B cell (primary cell): ENCODE results near the gene HS1BP3.

Source experiments
- EZH2 ChIP-seq: IDR thresholded peaks from 2 replicates; pipeline ENCODE4 v1.6.1; 2012; ENCODE audit warnings: borderline replicate concordance, low read depth, mild to moderate bottlenecking, moderate library complexity, low read length; ENCODE audit not compliant: insufficient read depth, poor library complexity, severe bottlenecking
- TF ChIP-seq, protein P1 (sequence below): fragments of 200-600 bp; IDR thresholded peaks from one replicate; pipeline ENCODE4 v1.8.0; 2022; ENCODE audit warnings: antibody characterized with exemption, mild to moderate bottlenecking

DNA sequence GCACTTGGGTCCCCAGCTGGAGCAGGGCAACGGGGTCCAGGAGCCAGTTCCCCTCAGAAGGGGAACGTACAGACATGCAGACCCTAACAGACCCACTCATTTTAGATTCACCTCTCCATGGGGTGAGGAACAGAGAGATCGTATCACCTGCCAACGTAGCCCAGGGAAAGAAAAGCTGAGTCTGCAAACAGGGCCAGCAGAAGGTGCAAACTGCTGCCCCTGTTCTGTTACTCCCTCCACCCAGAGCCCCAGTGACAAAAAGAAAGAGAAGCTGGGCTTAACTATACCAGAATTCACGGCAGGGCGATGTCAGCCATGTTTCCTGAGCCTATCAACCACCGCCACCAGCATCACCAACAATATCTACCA lies 817 bp upstream of the HS1BP3 start:
- TF ChIP-seq EZH2: no peak
- TF ChIP-seq, protein P1, sequence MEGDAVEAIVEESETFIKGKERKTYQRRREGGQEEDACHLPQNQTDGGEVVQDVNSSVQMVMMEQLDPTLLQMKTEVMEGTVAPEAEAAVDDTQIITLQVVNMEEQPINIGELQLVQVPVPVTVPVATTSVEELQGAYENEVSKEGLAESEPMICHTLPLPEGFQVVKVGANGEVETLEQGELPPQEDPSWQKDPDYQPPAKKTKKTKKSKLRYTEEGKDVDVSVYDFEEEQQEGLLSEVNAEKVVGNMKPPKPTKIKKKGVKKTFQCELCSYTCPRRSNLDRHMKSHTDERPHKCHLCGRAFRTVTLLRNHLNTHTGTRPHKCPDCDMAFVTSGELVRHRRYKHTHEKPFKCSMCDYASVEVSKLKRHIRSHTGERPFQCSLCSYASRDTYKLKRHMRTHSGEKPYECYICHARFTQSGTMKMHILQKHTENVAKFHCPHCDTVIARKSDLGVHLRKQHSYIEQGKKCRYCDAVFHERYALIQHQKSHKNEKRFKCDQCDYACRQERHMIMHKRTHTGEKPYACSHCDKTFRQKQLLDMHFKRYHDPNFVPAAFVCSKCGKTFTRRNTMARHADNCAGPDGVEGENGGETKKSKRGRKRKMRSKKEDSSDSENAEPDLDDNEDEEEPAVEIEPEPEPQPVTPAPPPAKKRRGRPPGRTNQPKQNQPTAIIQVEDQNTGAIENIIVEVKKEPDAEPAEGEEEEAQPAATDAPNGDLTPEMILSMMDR: no peak
